Retinal pigment epithelial cell (primary cell): ENCODE results near the gene DOCK4.

Experiments used
- DNase-seq: peaks from one replicate; pipeline ENCODE4 v3.0.0-alpha.2; 2010; ENCODE audit warnings: low read depth
- H3K4me3 ChIP-seq: 2 replicates; pipeline ENCODE4 v1.5.1; 2011; ENCODE audit warnings: mild to moderate bottlenecking, low read length, control low read depth, moderate library complexity
- CTCF ChIP-seq: conservative IDR thresholded peaks from 2 replicates; pipeline ENCODE4 v1.5.1; 2011; ENCODE audit warnings: low read depth, low read length, control low read depth, inconsistent platforms

DOCK4 gene

DNA sequence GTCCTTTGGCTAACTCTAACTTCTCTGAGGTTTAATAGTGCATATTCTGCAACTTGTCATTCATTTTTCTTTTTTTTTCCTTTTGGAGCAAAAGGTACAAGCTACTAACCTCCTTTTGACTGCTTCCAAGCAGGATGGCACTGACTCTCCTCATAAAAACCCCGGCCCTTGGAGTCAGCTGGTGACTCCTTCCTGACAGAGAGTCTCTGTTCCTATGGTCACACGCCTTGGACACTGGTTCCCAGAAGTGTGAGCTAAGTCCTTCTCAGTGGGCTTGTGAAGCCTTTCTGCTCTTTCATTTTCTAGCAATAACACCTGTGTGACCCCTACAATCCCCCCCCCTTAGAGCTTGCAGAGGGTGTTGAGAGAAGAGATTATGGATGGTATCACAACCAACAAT, 21.7 kb downstream of the DOCK4 start:
- no peak for TF ChIP-seq CTCF
- no peak for DNase-seq
- H3K4me3 ChIP-seq, result no peak overlapping the region

- no peak for DNase-seq
- TF ChIP-seq CTCF, result no peak
- no peak overlapping the region for H3K4me3 ChIP-seq
These were observed 22.9 kb downstream of the DOCK4 start for GRCh38 chr7:112183266-112183665.

- no peak for TF ChIP-seq CTCF
- DNase-seq, result no peak
- H3K4me3 ChIP-seq, result no peak overlapping the region
These were observed 23.4 kb downstream of the DOCK4 start for GRCh38 chr7:112182749-112183148.

- H3K4me3 ChIP-seq, result no peak overlapping the region
- no peak for DNase-seq
- no peak for TF ChIP-seq CTCF
These were observed 26.0 kb downstream of the DOCK4 start for GRCh38 chr7:112180223-112180622.

DNA sequence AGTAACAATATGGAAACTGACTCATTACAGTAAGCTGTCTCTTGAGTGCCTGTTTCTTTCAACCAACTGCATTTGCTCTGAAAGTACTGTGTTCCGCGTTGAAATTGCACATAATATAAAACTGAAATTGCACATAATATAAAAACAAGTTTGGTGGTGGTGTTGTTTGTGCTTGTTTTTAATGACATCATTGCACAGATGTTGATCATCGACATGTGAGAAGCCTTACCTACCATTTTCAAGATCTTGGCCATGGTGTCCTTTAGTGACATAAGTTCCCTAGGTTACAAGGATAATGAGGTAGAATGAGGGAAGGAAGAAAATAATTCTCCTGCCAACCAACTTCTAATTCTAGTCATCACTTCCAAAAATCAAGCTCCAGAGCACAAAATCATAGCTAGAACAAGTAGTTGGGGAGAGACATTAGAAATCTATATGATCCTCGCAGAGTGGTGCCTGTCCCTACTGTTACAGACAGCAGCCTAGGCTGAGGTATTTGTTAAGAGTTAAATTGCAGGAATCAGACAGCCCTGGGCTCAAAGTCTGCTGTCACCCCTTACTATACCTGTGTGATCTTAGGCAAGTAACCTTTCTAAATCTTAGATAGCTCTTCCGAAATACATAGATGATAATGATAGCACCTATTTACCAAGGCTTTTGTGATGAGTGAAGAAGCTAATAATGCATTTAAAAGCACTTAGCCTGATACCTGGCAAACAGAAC, 29.3 kb downstream of the DOCK4 start:
- H3K4me3 ChIP-seq, result no peak overlapping the region
- no peak for DNase-seq

DNA sequence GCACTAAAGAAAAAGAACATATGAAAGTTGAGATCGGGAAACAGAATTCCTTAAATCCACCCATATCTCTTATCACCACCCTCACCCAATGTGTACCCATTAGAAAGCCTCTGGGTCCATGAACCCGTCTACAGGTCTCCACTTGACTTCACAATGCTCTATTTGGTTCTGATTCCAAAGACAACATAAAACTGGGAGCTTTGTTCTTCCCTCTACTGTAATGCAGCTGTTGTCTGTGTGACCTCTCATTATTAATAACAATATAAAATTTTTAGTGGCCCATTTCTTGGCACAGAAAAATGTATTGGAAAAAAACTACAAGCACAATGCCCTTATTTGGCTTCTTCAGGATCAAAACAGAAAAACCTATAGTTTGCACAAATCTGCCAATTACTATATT, 30.0 kb downstream of the DOCK4 start:
- no peak for DNase-seq
- H3K4me3 ChIP-seq, result no peak overlapping the region
- no peak for TF ChIP-seq CTCF

More for the DNA sequence above, 29.3 kb downstream of the DOCK4 start:
- TF ChIP-seq CTCF, result no peak

- no peak for TF ChIP-seq CTCF
- DNase-seq, result no peak
- no peak overlapping the region for H3K4me3 ChIP-seq
These were observed 32.0 kb downstream of the DOCK4 start for GRCh38 chr7:112174192-112174591.
